Activated T-cell treated with anti-CD3 and anti-CD28 coated beads, Interleukin-2, amount 50 U/mL, for 72 hours (primary cell): ENCODE data around the gene WWOX. TPM values are rescaled to one million over a fixed set of nuclear protein-coding genes. Genes with fewer than 3 reads are reported as not detected.

Experiments
- ATAC-seq, 2 donors: fragments of 150-1000 bp; cut with Tn5 transposase; replicated peaks in 1 of 2; 2 replicates each; pipeline ENCODE4 v1.10.0; 2021; ENCODE audit warnings: moderate library complexity in 2 of 2, mild to moderate bottlenecking in 1 of 2
- DNase-seq, 2 donors: peaks; one replicate each; pipeline ENCODE4 v3.0.0; 2021 to 2022; ENCODE audit warnings: mixed read lengths in 1 of 2
- H3K27ac Mint-ChIP-seq: one replicate; pipeline ENCODE4 v1.8.0; 2022; ENCODE audit warnings: mild to moderate bottlenecking, moderate library complexity, mixed read lengths
- H3K27me3 Mint-ChIP-seq: one replicate; pipeline ENCODE4 v1.8.0; 2022; ENCODE audit warnings: low read depth, mixed read lengths
- H3K36me3 Mint-ChIP-seq, 2 donors: one replicate each; pipeline ENCODE4 v1.8.0; 2022; ENCODE audit warnings: mixed read lengths in 2 of 2, mild to moderate bottlenecking in 1 of 2; ENCODE audit not compliant: insufficient read depth in 2 of 2
- H3K4me1 Mint-ChIP-seq: one replicate; pipeline ENCODE4 v1.8.0; 2022; ENCODE audit warnings: low read depth, mixed read lengths
- H3K4me3 Mint-ChIP-seq, 2 donors: one replicate each; pipeline ENCODE4 v1.8.0; 2022; ENCODE audit warnings: mild to moderate bottlenecking in 2 of 2, mixed read lengths in 2 of 2, moderate library complexity in 2 of 2
- H3K9me3 Mint-ChIP-seq, 2 donors: one replicate each; pipeline ENCODE4 v1.8.0; 2022; ENCODE audit warnings: mixed read lengths in 2 of 2
- total RNA-seq, 2 donors: library from RNA; stranded (reverse); gene quantifications; one replicate each; pipeline ENCODE4 v1.2.3, GENCODE V29; 2022

The WWOX gene
- total RNA-seq, 2 donors from 2014 or later, result 21.2 to 21.5 TPM

- DNase-seq (no peak), ATAC-seq (no peak)
- Mint-ChIP-seq H3K36me3 (peaks cover 0 to 2% of the 10 kb centered on the region in 2 donors), H3K4me1 (peaks cover 8% of the 10 kb centered on the region), H3K4me3 (no peak overlapping the region), H3K9me3 (no peaks in the 10 kb centered on the region), H3K27ac (no peak overlapping the region), H3K27me3 (no peaks in the 10 kb centered on the region)
Measured at GRCh38 chr16:78137179-78137578, 37.7 kb downstream of the WWOX start.

- Mint-ChIP-seq H3K27me3 (no peaks in the 10 kb centered on the region), H3K36me3 (no peaks in the 10 kb centered on the region), H3K27ac (no peak overlapping the region), H3K4me1 (peaks cover 8% of the 10 kb centered on the region), H3K9me3 (no peaks in the 10 kb centered on the region), H3K4me3 (no peak overlapping the region)
- DNase-seq (no peak), ATAC-seq (no peak)
Measured at GRCh38 chr16:78137782-78138616, 38.5 kb downstream of the WWOX start.

DNA sequence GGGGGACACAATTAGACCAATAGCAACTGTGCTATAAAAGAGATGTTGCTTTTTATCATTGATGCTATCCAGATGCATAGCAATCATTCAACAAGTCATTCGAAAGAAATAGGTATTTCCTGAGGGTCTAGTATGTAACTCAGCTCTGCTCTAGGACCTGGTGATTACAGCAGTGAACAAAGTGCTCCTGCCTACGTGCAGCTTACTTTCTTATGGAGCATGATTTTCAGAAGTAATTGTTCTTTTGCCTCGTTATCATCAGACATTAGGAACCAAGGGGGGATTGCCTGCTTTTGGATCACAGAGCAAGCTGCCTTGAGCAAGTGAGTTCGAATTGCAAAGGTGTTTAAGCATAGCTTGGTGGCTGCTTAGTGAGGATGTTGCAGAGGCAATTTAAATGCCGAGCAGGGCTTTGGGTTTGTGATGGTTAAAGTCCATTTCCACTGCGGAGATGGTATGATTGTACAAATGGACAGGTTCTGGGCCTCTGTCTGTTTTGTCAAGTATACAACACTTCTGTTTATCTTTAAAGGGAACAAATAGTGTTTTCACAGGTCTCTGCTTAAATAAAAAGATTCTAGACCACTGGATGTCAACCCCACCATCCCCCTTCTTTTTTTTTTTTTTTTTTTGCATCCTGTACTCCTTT is 41.5 kb downstream of the WWOX start:
- H3K36me3 Mint-ChIP-seq, result no peaks in the 10 kb centered on the region
- H3K4me1 Mint-ChIP-seq, result no peaks in the 10 kb centered on the region
- H3K27me3 Mint-ChIP-seq, result no peaks in the 10 kb centered on the region
- H3K27ac Mint-ChIP-seq, result no peak overlapping the region
- no peak for ATAC-seq
- H3K9me3 Mint-ChIP-seq, result no peaks in the 10 kb centered on the region
- no peak overlapping the region for H3K4me3 Mint-ChIP-seq
- DNase-seq, result no peak

- H3K9me3 Mint-ChIP-seq, result no peaks in the 10 kb centered on the region
Measured at GRCh38 chr16:78142788-78143187, 43.3 kb downstream of the WWOX start.

GRCh38 chr16:78146807-78147206 is 47.4 kb downstream of the WWOX start:
- H3K4me3 Mint-ChIP-seq, result no peak overlapping the region
- H3K9me3 Mint-ChIP-seq, result no peaks in the 10 kb centered on the region
- ATAC-seq (no peak), DNase-seq (no peak)
- no peak overlapping the region for H3K27ac Mint-ChIP-seq
- no peaks in the 10 kb centered on the region for H3K36me3 Mint-ChIP-seq
- H3K4me1 Mint-ChIP-seq, result no peaks in the 10 kb centered on the region
- H3K27me3 Mint-ChIP-seq, result no peaks in the 10 kb centered on the region

More at GRCh38 chr16:78142788-78143187, 43.3 kb downstream of the WWOX start:
- no peaks in the 10 kb centered on the region for H3K4me1 Mint-ChIP-seq
- no peak overlapping the region for H3K4me3 Mint-ChIP-seq
- no peak for ATAC-seq
- H3K36me3 Mint-ChIP-seq, result no peaks in the 10 kb centered on the region
- DNase-seq, result no peak
- H3K27ac Mint-ChIP-seq, result no peak overlapping the region
- no peaks in the 10 kb centered on the region for H3K27me3 Mint-ChIP-seq

DNA sequence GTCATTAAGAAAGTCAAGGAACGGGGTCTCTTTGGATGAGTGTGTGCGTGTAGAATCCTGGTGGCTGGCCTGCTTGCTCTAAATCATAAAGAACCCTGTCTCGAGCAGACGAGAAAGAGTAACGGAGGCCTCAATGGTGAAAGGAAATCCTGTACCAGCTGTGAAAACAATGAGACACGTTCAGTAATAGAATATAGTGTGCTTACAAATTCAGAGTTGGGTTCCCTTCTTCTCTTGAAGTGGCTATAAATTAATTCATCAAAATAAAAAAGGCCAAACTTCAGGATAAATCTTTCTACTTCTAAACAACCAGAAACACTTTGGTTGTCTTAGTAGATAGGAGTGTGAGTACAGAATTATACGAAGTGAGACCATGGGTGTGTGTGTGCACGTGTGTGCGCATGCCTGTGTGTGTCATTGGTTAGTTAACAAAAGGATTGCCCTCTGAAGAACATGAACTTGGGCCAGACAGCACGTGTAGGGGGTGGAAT is 48.5 kb downstream of the WWOX start:
- no peaks in the 10 kb centered on the region for H3K4me1 Mint-ChIP-seq

DNA sequence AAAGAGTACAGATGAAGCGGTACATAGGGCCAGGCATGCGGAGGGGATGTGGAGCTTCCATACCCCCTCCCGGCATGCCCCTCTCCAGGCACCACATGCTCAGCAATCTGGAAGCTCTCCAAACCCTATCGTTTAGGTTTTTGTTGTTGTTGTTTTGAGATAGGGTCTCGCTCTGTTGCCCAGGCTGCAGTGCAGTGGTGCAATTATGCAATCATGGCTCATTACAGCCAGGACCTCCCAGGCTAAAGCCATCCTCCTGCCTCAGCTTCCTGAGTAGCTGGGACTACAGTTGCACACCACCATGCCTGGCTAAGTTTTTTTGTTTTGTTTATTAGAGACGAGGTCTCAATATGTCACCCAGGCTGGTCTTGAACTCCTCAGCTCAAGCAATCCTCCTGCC is 50.8 kb downstream of the WWOX start:
- no peak for ATAC-seq
- no peaks in the 10 kb centered on the region for H3K9me3 Mint-ChIP-seq

More for the DNA sequence above, 48.5 kb downstream of the WWOX start:
- Mint-ChIP-seq H3K36me3 (no peaks in the 10 kb centered on the region), H3K27ac (no peak overlapping the region), H3K27me3 (no peaks in the 10 kb centered on the region), H3K4me3 (no peak overlapping the region), H3K9me3 (no peaks in the 10 kb centered on the region)
- no peak for ATAC-seq
- no peak for DNase-seq

GRCh38 chr16:78154729-78155461 is 55.4 kb downstream of the WWOX start:
- ATAC-seq (no peak), DNase-seq (no peak)
- no peaks in the 10 kb centered on the region for H3K27me3 Mint-ChIP-seq
- H3K27ac Mint-ChIP-seq, result no peak overlapping the region
- peaks cover 5 to 9% of the 10 kb centered on the region in 2 donors for H3K9me3 Mint-ChIP-seq
- H3K4me3 Mint-ChIP-seq, result no peak overlapping the region
- peaks cover 7% of the 10 kb centered on the region for H3K4me1 Mint-ChIP-seq
- H3K36me3 Mint-ChIP-seq, result no peaks in the 10 kb centered on the region

More for the DNA sequence above, 50.8 kb downstream of the WWOX start:
- no peaks in the 10 kb centered on the region for H3K27me3 Mint-ChIP-seq
- no peaks in the 10 kb centered on the region for H3K36me3 Mint-ChIP-seq
- peaks cover 7% of the 10 kb centered on the region for H3K4me1 Mint-ChIP-seq
- no peak overlapping the region for H3K27ac Mint-ChIP-seq
- no peak for DNase-seq
- H3K4me3 Mint-ChIP-seq, result no peak overlapping the region

- Mint-ChIP-seq H3K9me3 (peaks cover 6 to 10% of the 10 kb centered on the region in 2 donors), H3K27ac (no peak overlapping the region), H3K36me3 (no peaks in the 10 kb centered on the region), H3K4me1 (peaks cover 7% of the 10 kb centered on the region), H3K4me3 (no peak overlapping the region), H3K27me3 (no peaks in the 10 kb centered on the region)
- ATAC-seq (no peak), DNase-seq (no peak)
Measured at GRCh38 chr16:78155791-78156345, 56.4 kb downstream of the WWOX start.

- Mint-ChIP-seq H3K9me3 (peaks cover 10 to 14% of the 10 kb centered on the region in 2 donors), H3K27me3 (no peaks in the 10 kb centered on the region)
Measured at GRCh38 chr16:78161023-78161729, 61.7 kb downstream of the WWOX start.

DNA sequence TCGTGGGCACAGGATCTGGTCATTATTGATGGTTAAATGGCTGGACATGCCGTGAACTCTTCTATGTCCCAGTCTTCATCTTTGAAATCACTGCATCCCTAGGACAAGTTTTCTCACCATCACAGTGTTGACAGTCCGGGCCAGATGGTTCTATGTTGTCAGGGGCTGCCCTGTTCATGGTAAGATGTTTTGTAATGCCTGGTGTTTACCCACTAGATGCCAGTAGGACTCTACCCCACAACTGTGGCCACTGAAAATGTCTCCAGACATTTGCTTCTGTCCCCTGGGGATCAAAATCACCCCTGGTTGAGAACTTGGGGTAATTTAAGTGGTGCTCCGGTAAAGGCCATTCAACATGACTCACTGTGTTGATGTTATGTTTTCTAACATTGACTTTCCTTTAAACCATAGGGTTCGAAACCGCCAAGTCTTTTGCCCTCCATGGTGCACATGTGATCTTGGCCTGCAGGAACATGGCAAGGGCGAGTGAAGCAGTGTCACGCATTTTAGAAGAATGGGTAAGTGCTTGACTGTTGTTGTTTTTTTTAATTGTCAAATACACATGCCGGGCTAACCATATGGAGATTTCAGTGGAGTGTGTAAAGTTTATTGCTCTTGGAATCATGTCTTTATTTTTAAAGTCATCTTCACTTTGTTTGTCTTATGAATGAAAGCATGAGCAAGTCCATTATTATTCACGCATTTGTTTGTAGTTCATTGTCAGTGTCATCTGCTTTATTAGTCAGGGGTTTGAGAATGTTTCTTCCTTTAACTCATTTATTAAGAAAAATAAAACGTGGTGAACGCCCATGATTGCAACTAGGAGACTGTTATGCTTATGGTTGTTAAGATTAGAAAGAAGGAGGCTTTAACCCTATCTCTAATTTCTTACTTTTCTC is 64.6 kb downstream of the WWOX start:
- H3K4me1 Mint-ChIP-seq, result no peaks in the 10 kb centered on the region
- no peak for DNase-seq
- ATAC-seq, result no peak
- H3K4me3 Mint-ChIP-seq, result no peak overlapping the region
- H3K27me3 Mint-ChIP-seq, result no peaks in the 10 kb centered on the region
- peaks cover 10 to 13% of the 10 kb centered on the region in 2 donors for H3K36me3 Mint-ChIP-seq
- H3K9me3 Mint-ChIP-seq, result peaks cover 7% of the 10 kb centered on the region in 2 donors
- peak overlapping the region; percentile 13 for H3K27ac Mint-ChIP-seq

More at GRCh38 chr16:78161023-78161729, 61.7 kb downstream of the WWOX start:
- H3K4me1 Mint-ChIP-seq, result no peaks in the 10 kb centered on the region
- ATAC-seq (no peak), DNase-seq (no peak)
- no peak overlapping the region for H3K4me3 Mint-ChIP-seq
- no peak overlapping the region for H3K27ac Mint-ChIP-seq
- H3K36me3 Mint-ChIP-seq, result peaks cover 10% of the 10 kb centered on the region in 2 donors
